AG04450 (cell line): ENCODE measurements around the gene KIAA1958. TPM values are rescaled to one million over a fixed set of nuclear protein-coding genes. Genes with fewer than 3 reads are reported as not detected.

Source experiments
- CTCF ChIA-PET: fragments of 300-600, 350-600 bp; formaldehyde crosslinking; extraction: SDS; loops from one replicate; lab custom pipeline; 2022; ENCODE audit warnings: antibody characterized with exemption, inconsistent platforms; lab: Charles Lee
- POLR2A ChIA-PET: fragments of 350-600 bp; formaldehyde crosslinking; extraction: SDS; loops from one replicate; lab custom pipeline; 2021; ENCODE audit warnings: antibody characterized with exemption, inconsistent platforms; lab: Yijun Ruan, JAX
- DNase-seq: peaks from one replicate; pipeline ENCODE4 v3.0.0-alpha.2; 2011; ENCODE audit warnings: low read depth, low spot score
- H3K27ac ChIP-seq: one replicate; pipeline ENCODE4 v1.5.1; 2012; ENCODE audit warnings: low read depth, low read length, control low read depth
- H3K27me3 ChIP-seq: one replicate; pipeline ENCODE4 v1.6.0; 2012; ENCODE audit warnings: low read length; ENCODE audit not compliant: control insufficient read depth, insufficient read depth
- H3K4me3 ChIP-seq: 2 replicates; pipeline ENCODE4 v1.5.1; 2011; ENCODE audit warnings: mild to moderate bottlenecking, low read depth, low read length, control low read depth
- H3K9me3 ChIP-seq: 2 replicates; pipeline ENCODE4 v1.5.1; 2012; ENCODE audit warnings: low read length; ENCODE audit not compliant: control insufficient read depth, insufficient read depth
- polyA plus RNA-seq: library from polyadenylated mRNA; depleted of rRNA; stranded (reverse); fragments of >200 nt; gene quantifications from 2 replicates; pipeline ENCODE4 v1.2.3, GENCODE V29; 2011
- TF ChIP-seq, protein P1 (sequence below): IDR thresholded peaks from 2 replicates; pipeline ENCODE4 v1.5.1; 2011; ENCODE audit warnings: low read depth, low read length, control low read depth, inconsistent platforms

The KIAA1958 gene
- polyA plus RNA-seq, 1 experiment: 0.88 TPM

DNA sequence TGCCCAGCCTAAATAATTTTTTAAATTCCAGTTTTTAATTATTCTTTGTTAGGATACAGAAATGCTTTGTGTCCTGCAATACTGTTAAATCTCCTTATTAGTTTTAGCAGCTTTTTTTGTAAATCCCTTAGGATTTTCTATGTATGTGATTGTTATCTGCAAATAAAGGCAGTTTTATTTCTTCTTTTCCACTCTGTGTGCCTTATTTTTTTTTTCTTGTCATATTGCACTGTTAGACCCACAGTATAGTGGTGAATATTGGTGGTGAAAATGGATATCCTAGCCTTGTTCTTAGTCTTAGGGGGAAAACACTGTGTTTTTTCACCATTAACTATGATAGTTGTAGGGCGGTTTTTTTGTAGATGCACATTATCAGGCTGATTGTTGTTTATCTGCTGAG lies 11.3 kb upstream of the KIAA1958 start:
- no peak for DNase-seq
- Histone ChIP-seq H3K27me3 (no peaks in the 10 kb centered on the region), H3K4me3 (no peak overlapping the region), H3K27ac (no peak overlapping the region), H3K9me3 (no peaks in the 10 kb centered on the region)
- ChIA-PET POLR2A (no interaction called here), CTCF (no interaction called here)
- TF ChIP-seq, protein P1, sequence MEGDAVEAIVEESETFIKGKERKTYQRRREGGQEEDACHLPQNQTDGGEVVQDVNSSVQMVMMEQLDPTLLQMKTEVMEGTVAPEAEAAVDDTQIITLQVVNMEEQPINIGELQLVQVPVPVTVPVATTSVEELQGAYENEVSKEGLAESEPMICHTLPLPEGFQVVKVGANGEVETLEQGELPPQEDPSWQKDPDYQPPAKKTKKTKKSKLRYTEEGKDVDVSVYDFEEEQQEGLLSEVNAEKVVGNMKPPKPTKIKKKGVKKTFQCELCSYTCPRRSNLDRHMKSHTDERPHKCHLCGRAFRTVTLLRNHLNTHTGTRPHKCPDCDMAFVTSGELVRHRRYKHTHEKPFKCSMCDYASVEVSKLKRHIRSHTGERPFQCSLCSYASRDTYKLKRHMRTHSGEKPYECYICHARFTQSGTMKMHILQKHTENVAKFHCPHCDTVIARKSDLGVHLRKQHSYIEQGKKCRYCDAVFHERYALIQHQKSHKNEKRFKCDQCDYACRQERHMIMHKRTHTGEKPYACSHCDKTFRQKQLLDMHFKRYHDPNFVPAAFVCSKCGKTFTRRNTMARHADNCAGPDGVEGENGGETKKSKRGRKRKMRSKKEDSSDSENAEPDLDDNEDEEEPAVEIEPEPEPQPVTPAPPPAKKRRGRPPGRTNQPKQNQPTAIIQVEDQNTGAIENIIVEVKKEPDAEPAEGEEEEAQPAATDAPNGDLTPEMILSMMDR: no peak

- H3K27ac ChIP-seq: no peak overlapping the region
- no peak overlapping the region for H3K4me3 ChIP-seq
- TF ChIP-seq, protein P1: no peak
- POLR2A ChIA-PET: interaction anchor here (1.8 kb wide), 1 partner anchor 9 kb away, joined by 5 read pairs; the partner anchor contains the start of gene KIAA1958
- H3K27me3 ChIP-seq: no peaks in the 10 kb centered on the region
- no peak for DNase-seq
- H3K9me3 ChIP-seq: no peaks in the 10 kb centered on the region
- CTCF ChIA-PET: interaction anchor here (0.7 kb wide), 1 partner anchor 9 kb away, joined by 3 read pairs; no protein-coding TSS in a partner anchor
These were observed 9.3 kb upstream of the KIAA1958 start for GRCh38 chr9:112477330-112477729.

- CTCF ChIA-PET: no interaction called here
- TF ChIP-seq, protein P1: no peak
- DNase-seq: no peak
These were observed 7.4 kb upstream of the KIAA1958 start for GRCh38 chr9:112479221-112479620.

DNA sequence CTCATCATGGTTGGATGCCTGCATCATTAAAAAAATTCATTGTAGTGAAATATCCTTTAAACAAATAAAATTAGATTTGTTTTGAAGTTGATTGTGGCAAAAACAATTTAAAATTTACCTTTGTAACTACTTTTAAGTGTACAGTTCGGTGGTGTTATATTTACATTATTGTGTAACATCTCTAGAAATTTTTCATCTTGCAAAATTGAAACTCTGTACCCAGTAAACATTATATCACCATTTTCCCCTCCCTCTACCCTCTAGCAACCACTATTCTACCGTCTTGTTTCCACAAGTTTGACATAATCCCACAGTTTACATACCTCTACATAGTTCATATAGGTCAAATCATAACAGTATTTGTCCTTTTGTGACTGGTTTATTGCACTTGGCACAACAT lies 2.0 kb upstream of the KIAA1958 start:
- POLR2A ChIA-PET: interaction anchor here (0.6 kb wide), 1 partner anchor 10 kb away, joined by 3 read pairs; no protein-coding TSS in a partner anchor

More at GRCh38 chr9:112479221-112479620, 7.4 kb upstream of the KIAA1958 start:
- no peak overlapping the region for H3K4me3 ChIP-seq
- no peak overlapping the region for H3K27ac ChIP-seq
- H3K9me3 ChIP-seq: no peaks in the 10 kb centered on the region
- H3K27me3 ChIP-seq: no peaks in the 10 kb centered on the region
- POLR2A ChIA-PET: no interaction called here

GRCh38 chr9:112485574-112485973 lies 1.1 kb upstream of the KIAA1958 start:
- no peak overlapping the region; the same call in 1 of the 2 replicates for H3K4me3 ChIP-seq
- no peaks in the 10 kb centered on the region for H3K27me3 ChIP-seq
- POLR2A ChIA-PET: interaction anchor here (1.6 kb wide), 1 partner anchor 9 kb away, joined by 5 read pairs; no protein-coding TSS in a partner anchor
- TF ChIP-seq, protein P1: no peak
- no peaks in the 10 kb centered on the region for H3K9me3 ChIP-seq
- CTCF ChIA-PET: interaction anchor here (1.0 kb wide), 1 partner anchor 225 kb away, joined by 5 read pairs; no protein-coding TSS in a partner anchor
- no peak for DNase-seq
- no peak overlapping the region for H3K27ac ChIP-seq

More for the DNA sequence above, 2.0 kb upstream of the KIAA1958 start:
- Histone ChIP-seq H3K27ac (no peak overlapping the region), H3K27me3 (no peaks in the 10 kb centered on the region), H3K9me3 (no peaks in the 10 kb centered on the region), H3K4me3 (no peak overlapping the region)
- CTCF ChIA-PET: no interaction called here
- TF ChIP-seq, protein P1: no peak
- no peak for DNase-seq
